HG03064 (cell line): Measurements from ENCODE around the gene RBMS1.

Experiments
- ATAC-seq: cut with Tn5 transposase; IDR thresholded peaks from one replicate; pipeline ENCODE4 v1.9.1; 2021; ENCODE audit warnings: low read depth; ENCODE audit not compliant: unreplicated experiment

Gene RBMS1, protein sequence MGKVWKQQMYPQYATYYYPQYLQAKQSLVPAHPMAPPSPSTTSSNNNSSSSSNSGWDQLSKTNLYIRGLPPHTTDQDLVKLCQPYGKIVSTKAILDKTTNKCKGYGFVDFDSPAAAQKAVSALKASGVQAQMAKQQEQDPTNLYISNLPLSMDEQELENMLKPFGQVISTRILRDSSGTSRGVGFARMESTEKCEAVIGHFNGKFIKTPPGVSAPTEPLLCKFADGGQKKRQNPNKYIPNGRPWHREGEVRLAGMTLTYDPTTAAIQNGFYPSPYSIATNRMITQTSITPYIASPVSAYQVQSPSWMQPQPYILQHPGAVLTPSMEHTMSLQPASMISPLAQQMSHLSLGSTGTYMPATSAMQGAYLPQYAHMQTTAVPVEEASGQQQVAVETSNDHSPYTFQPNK

DNA sequence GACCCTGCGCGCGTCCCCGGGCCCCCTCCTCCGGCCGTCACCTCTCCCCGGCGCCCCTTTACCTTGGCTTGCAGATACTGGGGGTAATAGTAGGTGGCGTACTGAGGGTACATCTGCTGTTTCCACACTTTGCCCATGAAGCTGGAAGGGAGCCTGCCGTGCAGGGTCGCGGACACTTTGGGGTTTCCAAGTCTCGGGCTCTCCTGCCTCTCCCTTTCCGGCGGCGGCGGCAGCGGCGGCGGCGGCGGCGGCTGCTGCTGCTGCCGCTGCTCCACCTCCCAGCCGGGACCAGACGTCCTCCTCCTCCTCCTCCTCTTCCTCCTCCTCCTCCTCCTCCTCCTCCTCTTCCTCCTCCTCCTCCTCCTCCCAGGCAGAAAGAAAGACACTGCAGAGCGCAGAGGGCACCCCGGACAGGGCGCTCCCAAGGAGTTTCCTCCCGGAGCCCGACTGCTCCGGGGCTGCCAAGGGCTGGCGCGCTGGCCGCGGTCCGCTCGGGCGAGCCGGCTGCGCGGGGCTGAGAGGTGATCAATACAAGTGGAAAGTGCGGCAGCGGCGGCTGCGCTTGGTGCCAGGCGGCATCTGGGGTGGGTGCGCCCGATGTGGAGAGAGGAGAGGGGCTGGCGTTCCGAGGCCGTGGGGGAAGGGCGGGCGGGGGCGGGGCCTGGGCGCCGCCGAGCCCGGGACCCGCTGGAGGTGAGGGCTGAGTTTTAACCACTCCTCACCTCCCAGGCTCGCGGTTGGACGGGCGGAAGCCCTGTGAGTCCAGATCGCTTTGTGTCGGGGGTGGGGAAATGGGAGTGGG, at the start of gene RBMS1:
Gene RBMS1 (minus strand): TSS at position 581 of the 802 bp plus-strand sequence. CDS start 444 bp downstream, at position 137.
- ATAC-seq: no peak

DNA sequence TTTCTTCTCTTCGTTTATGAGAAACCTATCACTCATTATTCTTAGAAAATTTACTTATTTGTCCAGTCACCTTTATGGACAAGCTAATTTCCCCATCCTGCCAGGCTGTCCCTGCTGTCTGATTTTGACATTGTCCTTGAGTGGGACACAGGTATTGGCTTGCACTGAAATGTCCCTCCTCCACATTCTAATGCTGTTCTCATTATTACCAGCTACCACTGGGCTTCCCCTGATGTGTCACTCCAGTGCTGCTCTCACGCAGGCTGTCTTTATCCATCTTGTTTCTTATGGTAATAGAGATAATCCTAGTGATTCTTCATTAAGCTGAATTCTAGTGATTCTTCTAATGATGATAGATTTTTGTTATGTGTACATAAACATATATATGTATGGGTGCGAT, 48.1 kb upstream of the RBMS1 start:
- ATAC-seq: no peak

DNA sequence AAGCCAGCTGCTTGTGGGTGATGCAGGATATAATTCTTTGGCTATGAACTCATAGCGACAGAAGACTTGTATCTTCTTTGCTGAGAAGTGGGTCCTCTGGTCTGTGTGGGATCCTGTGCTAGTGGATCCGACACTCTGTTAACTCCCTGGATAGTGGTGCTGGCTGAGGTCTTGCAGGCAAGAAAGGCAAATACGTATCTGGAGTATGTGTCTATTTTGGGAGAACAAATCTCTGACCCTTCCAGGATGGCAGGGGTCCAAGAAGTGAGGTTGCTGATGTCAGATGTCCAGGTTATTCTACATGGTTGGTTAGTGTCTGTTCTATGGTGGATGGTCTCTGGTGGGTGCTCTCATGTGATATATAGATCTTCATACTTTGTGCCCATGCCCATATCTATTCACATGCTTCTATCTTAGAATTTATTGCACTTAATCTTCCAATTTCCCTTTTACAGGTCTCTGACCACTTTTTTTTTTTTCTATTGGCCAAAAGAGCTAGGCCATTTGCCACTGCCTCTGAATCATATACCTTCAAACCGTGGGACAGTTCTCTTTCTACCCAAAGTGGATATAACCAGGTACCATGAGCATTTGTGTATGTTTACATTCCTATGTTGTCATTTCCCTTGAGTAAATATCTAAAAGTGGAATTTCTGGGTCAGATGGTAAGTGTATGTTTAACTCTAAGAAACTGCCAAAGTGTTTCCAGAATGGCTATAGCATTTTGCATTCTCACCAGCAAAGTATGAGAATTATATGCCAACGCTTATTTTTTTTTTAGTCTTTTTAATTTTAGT, 45.1 kb upstream of the RBMS1 start:
- no peak for ATAC-seq

DNA sequence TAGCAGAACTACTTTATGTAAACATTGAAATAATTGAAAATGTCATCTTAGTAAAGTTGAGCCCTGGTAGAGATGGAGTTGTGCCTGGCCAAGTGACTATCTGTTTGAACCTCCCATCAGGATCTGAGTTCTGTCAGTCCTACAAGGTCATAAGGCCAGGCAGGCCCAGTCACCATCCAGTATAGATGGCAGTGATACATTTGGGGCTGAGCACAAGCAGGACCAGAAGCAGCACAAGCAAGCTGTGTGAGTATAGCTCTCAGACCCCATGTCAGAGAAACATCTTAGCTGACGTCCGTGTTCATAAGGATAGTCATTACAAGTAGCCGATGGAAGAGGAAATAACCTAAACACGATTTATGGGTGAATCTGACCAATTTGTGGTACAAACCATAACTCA, 44.5 kb upstream of the RBMS1 start:
- no peak for ATAC-seq

DNA sequence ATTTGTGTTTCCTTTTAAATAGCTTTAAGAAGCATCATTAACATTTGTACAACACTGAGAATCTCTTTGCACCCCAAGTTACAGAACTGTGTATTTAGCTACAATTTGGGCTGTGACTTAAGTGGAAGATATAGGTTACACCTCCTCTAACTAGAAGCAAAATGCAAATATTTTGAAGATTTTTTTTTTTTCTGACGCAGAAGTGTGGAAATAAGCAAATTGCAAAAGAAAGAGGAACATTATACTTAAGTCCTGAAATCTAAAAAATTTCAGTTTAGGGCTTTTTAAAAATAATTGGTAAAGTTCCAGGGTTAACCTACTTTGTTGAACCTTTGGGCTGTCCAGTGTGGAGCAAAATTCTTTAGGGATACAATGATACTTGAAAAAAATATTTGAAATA, 41.4 kb upstream of the RBMS1 start:
- ATAC-seq: no peak

DNA sequence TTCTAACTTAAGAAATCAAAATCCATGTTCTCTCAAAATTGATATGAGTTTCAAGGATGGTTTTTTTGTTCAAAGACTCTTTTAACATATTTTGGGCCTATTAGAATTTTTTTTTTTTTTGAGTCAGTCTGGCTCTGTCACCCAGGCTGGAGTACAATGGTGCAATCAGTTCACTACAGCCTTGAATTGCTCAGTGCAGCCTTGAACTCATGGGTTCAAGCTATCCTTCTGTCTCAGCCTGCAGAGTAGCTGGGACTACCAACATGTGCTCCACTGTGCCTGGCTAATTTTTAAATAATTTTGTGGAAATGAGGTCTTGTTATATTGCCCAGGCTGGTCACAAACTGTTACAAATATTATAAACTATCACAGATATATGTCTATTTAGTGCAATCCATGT, 40.6 kb upstream of the RBMS1 start:
- no peak for ATAC-seq

DNA sequence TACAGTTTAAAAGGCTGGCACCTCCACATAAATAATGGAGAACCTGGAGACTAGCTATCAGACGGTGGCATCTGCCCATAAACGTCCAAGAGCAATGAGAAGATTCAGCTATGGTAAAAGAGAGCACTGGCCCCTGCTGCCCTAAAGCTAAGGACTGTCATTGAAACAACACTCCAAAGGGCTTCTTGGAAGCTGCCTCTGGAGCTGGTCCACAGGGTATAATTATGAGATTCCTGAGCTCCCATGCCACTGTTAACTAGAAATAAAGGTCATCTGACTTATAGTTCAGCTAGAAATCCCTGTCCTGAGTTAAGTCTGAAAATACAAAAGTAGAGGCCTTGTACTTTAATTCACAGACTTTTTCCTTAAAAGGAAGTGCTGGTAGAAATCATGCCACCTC, 39.9 kb upstream of the RBMS1 start:
- ATAC-seq: no peak

DNA sequence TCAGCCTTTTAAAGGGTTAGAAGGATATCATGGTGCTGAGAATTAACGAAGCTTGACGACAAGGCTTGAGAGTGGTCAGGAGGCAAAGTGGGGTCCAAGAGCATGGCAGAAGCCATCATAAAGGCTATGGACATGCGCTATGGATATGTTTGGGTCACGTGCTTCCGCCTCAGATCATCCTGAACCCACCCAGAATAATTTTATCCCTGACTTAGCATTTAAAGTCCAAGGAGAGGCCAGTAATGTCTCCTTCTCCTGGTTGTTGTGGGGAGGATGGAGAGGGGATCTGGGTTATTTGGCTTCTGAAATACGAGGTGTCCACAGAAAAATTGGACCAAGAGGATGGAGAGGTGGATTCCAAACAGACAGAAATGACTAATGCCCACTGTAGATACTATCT, 38.8 kb upstream of the RBMS1 start:
- no peak for ATAC-seq

DNA sequence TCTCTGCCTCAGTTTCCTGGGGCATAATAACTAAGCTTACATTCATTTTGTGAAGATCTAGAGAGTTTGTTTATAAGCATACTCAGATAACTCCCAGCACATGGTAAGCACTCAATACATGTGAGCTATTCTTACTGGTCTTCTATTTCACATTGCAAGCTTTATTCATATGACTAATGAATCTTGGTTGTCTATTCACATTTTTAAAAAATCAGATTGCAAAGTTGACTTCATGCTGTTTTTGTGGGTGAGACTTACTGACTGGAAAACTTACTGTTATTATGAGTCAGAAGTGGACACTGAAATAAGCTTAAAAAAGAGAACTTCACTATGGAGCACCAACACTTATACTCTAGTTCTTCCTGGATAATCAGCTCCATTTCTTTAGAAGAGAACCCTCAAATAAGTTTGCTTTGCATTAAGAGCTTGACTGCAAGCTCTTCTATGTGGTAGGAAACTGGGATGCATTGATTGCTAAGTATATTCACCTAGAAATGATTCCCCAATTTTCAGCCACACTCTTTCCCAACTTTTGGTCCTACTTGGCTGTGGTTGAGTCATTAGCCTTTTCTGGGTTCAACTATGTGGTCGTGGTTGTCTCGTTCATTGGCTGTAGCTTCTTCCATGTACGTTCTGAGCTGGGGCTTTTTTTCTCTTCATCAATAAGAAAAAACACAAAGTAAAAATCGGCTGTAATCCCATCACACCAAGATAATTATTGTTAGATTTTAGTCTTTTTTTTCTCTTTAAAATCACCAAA, 29.5 kb upstream of the RBMS1 start:
- ATAC-seq: no peak

DNA sequence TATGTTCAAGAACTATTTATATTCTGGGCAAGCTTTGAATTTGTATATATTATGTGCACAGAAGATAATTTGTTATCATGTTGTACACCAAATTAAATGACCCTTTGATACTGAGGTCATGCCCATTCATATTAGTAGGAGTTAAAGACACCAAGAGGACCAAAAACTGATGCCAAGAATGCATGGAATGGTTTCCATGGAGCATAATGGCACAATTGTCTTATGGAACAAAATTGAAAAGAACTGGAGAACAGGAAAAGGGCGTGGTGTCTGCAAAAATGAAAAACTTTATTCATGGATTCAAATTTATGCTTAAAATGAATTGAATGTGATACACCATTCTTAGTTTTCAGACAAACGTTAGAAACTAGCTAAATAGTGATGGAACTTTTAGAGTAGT, 24.1 kb upstream of the RBMS1 start:
- no peak for ATAC-seq

DNA sequence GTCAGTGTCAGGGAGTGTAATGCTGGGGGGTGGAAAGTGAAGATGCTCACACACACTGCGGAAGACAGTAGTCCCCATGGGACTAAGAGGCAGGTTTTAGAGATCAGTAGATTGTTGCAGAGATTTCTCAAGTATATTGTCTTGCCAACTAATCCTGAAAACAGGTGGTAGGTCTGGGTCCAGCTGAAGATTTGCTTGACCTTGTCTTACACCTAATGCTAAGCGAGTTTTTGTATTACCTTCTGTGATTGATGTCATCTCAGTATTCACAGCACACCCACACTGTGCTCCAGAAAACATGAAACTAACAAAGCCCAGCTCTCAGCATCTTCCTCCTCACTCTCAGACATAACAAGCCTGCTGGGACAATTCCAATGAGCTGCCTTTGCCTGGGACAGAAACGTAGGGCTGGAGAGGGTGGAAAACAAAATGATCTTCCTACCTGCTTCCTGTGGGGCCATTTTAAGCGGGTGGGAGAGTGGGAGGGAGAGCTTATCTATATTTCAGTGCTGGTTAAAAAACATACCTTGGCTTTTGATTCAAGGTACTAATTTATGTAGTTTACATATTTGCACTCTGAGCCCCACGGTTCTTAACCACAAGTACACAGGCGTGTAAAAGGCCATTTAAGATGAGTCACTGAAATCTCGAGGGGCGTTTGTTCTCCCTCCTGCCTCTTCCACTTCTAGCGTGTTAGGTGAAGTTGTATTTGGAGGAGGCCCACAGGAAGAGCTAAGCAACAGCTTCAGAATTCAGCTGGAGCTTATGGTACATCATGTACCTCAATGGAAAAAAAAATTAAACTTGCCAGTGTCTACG, 23.1 kb upstream of the RBMS1 start:
- ATAC-seq: no peak

DNA sequence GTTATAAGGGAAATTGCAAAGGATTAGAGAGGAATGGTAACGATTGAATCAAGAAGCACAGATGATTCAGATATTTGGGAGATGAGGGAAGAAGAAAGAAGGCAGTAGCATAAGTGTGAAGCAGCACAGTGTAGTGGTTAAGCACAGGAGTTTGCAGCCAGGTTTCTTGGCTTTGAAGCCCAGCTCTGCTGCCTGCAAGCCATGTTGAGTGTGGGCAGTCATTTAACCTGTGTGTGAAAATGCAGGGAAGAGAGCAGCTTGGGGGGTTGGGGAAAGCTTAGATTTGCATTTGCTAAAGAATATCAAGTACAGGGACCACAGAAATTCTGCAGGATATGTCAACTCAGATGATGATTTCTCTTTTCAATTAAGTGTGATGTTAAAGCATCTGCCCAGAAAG, 21.5 kb upstream of the RBMS1 start:
- no peak for ATAC-seq

DNA sequence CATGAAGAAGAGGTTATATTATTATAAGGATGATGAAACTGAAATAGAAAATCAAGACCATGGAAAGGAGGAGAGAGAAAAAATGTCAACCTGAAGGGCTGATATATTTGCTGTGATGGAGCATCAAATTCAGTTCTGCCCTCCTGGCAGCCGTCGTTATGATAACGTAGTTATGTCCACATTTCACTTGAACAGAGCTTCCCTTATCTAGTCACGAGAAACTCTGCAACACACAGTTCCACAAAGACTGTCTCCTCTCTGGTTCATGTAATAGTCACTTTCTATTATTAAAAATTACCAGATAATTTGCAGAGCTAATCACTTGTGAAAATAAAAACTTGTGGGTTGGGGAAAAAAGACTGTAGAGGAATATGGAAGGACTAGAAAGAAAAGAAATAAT, 19.5 kb upstream of the RBMS1 start:
- no peak for ATAC-seq

DNA sequence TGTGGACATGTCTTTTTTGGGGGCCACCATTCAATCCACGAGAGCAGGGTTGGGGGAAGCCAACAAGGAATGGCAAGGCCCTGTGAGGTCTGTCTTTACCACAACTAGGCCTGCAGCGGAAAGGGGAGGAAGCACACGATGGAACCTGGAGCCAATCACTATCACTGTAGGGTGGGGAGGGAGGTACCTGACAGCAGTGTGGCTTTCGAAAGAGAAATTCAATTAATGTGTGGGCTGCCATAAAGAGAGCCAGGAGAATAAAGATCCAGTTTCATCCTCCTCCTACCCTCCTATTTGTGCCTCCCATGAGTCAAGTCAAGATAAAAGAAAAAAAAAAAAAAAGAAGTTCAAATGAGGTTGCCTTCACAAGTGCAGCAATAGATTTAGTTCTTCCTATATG, 18.9 kb upstream of the RBMS1 start:
- ATAC-seq: no peak

DNA sequence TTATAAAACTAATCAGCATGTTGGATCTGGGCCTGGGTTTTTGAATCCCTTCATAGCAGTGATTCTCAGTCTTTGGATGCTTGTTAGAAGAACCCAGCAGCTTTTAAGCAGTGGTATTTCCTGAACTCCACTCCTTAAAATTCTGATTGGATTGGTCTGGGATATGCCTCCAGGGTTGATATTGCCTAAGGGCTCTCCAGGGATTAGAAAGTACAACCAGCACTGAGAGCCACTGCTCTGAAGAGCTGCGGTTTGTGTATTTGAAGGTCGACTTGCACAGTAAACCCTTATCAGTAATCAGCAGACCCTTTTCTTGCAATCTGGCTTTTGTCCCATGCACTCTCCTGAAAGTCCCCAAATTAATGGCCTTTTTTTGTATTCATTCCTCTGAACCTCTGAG, 17.0 kb upstream of the RBMS1 start:
- no peak for ATAC-seq

DNA sequence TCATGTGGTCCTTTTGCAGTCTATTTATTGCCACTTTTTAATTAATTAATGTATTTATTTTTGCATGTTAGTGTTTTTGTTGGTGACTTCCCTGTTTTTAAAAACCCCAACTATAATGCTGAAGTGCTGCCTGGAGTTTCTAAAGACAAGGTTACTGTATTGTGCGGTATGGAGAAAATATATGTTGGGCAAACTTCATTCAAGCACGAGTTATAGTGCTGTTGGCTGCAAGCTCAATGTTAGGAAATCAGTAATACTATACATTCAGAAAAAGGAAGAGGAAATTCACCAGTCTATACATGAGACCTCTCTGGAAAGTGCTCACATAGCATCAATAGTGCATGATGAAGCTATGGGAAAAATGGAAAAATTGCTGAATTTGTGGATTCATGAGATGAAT, 15.4 kb upstream of the RBMS1 start:
- ATAC-seq: no peak

DNA sequence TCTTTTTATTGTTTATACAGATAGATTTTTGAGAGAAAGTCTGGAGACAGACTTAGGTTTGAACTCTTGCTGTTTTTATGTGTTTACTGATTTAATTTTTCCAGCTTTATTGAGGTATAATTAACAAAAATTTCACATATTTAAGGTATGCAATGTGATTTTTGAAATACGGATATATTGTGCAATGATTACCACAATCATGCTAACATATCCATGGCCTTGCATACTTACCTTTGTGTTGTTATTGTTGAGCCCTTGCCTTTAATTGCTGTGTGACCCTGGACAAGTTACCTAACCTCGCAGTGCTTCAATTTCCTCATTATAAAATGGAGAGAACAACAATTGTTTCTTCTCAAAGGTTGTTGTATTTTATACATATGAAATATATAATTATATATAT, 13.9 kb upstream of the RBMS1 start:
- no peak for ATAC-seq

DNA sequence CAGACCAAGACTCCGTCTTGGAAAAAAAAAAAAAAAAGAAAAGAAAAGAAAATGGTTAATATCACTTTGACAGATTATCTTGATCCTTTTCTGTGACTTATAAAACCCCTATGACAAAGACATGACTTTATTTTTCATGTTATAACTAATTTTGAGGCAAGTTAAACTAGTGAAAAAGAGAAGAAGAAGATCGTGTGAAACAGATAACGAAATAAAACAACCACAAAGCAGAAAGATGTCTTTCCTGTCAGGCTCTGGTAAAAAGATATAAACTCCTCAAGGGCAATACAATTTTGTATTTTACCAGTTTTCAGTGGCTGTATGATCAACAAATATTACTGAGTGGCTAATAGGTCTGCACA, 13.4 kb upstream of the RBMS1 start:
- no peak for ATAC-seq

DNA sequence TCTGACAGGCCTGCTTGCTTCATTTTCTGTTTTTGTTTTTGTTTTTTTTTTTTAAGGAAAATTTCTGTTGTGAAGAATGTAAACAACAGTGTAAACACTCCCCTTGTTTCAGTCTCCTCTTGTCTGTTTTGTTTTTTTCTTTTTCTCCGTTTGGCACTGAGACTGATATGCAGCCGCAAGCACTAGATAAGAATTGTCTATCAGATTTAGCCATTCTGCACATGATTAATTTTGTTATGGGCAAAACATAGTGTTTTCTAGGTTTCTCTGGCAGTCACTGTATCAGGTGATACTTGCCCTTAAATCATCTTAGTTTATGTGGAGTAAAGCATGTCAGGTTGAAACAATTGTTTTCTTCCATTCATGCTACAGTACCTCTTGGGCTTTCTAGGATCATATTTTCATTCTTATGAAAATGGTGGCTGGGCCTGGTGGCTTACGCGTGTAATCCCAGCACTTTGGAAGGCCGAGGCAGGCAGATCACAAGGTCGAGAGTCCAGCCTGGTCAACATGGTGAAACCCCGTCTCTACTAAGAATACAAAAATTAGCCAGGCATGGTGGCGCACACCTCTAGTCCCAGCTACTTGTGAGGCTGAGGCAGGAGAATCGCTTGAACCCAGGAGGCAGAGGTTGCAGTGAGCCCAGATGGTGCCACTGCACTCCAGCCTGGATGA, 12.9 kb upstream of the RBMS1 start:
- ATAC-seq: no peak
